ENCODE measurements around the gene ADCY3.

DNA sequence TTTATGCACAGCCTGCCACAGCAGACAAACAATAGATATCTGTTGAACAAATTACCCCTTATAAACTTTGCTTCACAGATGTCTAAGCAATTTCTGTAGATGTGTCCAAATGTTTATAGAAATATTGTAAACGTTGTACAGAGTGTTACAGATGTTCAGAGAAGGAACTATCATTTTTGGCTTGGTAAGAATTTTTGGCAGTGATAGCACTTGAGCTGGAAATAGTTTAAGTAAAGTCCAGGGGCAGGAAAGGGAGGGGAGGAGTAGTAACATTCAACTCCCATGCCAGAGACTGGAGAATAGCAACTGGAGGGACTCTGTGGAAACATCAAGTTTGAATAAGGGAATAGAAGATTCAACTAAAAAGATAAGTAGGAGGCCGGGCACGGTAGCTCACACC, 131.2 kb downstream of the ADCY3 start:
- TF ChIP-seq, protein P1, sequence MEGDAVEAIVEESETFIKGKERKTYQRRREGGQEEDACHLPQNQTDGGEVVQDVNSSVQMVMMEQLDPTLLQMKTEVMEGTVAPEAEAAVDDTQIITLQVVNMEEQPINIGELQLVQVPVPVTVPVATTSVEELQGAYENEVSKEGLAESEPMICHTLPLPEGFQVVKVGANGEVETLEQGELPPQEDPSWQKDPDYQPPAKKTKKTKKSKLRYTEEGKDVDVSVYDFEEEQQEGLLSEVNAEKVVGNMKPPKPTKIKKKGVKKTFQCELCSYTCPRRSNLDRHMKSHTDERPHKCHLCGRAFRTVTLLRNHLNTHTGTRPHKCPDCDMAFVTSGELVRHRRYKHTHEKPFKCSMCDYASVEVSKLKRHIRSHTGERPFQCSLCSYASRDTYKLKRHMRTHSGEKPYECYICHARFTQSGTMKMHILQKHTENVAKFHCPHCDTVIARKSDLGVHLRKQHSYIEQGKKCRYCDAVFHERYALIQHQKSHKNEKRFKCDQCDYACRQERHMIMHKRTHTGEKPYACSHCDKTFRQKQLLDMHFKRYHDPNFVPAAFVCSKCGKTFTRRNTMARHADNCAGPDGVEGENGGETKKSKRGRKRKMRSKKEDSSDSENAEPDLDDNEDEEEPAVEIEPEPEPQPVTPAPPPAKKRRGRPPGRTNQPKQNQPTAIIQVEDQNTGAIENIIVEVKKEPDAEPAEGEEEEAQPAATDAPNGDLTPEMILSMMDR (IDR thresholded peaks at IDR 0.05) = no peak
- TF ChIP-seq POLR2A (IDR thresholded peaks at IDR 0.05) = no peak
- TF ChIP-seq POLR2AphosphoS5 (IDR thresholded peaks at IDR 0.05) = no peak
- TF ChIP-seq EP300 (IDR thresholded peaks at IDR 0.05) = no peak
